Ishikawa (cell line): ENCODE results near the gene CAMTA1.

ENCODE experiments used
- CEBPB ChIP-seq: IDR thresholded peaks from 2 replicates; pipeline ENCODE4 v1.6.1; 2012
- CREB1 ChIP-seq: IDR thresholded peaks from 2 replicates; pipeline ENCODE4 v1.6.1; 2012; ENCODE audit warnings: low read depth
- EGR1 ChIP-seq: IDR thresholded peaks from 2 replicates; pipeline ENCODE4 v1.6.1; 2012
- EP300 ChIP-seq: IDR thresholded peaks from 2 replicates; pipeline ENCODE4 v1.6.1; 2012; ENCODE audit warnings: borderline replicate concordance
- FOXM1 ChIP-seq: IDR thresholded peaks from 2 replicates; pipeline ENCODE4 v1.6.1; 2012; ENCODE audit warnings: low read depth, borderline replicate concordance
- MAX ChIP-seq: IDR thresholded peaks from 2 replicates; pipeline ENCODE4 v1.6.1; 2012
- NFIC ChIP-seq: IDR thresholded peaks from 2 replicates; pipeline ENCODE4 v1.6.1; 2012
- RAD21 ChIP-seq: IDR thresholded peaks from 2 replicates; pipeline ENCODE4 v1.6.1; 2012; ENCODE audit warnings: low read depth
- TAF1 ChIP-seq: IDR thresholded peaks from 2 replicates; pipeline ENCODE4 v1.6.1; 2012; ENCODE audit warnings: low read depth, mild to moderate bottlenecking
- TCF12 ChIP-seq: IDR thresholded peaks from 2 replicates; pipeline ENCODE4 v1.6.1; 2012; ENCODE audit warnings: low read depth
- TEAD4 ChIP-seq: IDR thresholded peaks from 2 replicates; pipeline ENCODE4 v1.6.1; 2012
- USF1 ChIP-seq: IDR thresholded peaks from 2 replicates; pipeline ENCODE4 v1.6.1; 2012
- YY1 ChIP-seq: IDR thresholded peaks from 2 replicates; pipeline ENCODE4 v1.6.1; 2012; ENCODE audit warnings: low read depth
- ZBTB7A ChIP-seq: IDR thresholded peaks from 2 replicates; pipeline ENCODE4 v1.6.1; 2012; ENCODE audit warnings: low read depth
- TF ChIP-seq, protein P1 (sequence below): IDR thresholded peaks from 2 replicates; pipeline ENCODE4 v1.6.1; 2012; ENCODE audit warnings: low read depth, mild to moderate bottlenecking

The CAMTA1 gene

DNA sequence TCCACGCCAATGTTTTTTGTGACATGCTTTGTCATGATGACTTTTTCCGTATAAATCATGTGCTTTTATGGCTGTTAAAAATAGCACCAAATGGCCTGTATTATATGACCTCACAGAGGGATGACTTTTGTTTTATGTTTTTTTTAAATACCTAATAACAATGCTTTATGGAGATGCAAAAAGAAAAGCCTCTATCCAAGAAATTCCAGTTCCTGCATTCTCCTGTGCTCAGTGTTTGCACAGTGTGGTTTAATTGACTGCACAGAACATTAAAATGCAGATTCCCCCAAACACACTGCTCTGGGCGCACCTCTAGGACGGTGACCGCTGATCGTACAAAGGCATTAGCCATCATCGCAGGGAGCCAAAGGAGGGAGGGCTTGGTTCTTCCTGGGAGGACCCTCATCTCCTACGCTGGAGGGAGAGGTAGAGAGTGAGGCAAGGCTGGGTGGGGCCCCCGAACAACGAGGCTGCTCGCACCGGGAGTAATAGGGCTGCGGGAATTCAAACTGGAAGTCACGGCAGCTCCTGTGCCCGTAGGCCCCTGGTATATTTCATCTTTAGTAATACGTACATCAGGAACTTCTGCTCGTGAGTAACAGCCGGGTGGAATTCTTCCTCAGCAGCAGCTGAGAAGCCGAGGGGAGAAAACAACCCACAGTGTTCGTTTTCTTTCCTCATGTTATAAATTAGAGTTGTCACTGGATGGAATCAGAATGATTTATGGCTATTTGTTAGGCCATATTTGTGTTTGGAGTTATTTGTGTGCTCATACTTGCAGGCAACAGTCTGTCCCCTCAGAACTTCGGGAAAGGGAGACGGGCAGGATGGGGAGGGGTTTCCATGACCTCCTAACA lies 465.6 kb downstream of the CAMTA1 start:
- no peak for TF ChIP-seq MAX
- no peak for TF ChIP-seq ZBTB7A
- TF ChIP-seq RAD21, result no peak
- no peak for TF ChIP-seq TAF1
- no peak for TF ChIP-seq FOXM1
- TF ChIP-seq TCF12, result no peak
- no peak for TF ChIP-seq EGR1
- no peak for TF ChIP-seq TEAD4
- no peak for TF ChIP-seq YY1
- no peak for TF ChIP-seq CREB1

- TF ChIP-seq MAX, result no peak
- TF ChIP-seq CREB1, result no peak
- no peak for TF ChIP-seq TEAD4
- no peak for TF ChIP-seq EGR1
- TF ChIP-seq FOXM1, result no peak
- no peak for TF ChIP-seq USF1
- no peak for TF ChIP-seq RAD21
- TF ChIP-seq, protein P1, sequence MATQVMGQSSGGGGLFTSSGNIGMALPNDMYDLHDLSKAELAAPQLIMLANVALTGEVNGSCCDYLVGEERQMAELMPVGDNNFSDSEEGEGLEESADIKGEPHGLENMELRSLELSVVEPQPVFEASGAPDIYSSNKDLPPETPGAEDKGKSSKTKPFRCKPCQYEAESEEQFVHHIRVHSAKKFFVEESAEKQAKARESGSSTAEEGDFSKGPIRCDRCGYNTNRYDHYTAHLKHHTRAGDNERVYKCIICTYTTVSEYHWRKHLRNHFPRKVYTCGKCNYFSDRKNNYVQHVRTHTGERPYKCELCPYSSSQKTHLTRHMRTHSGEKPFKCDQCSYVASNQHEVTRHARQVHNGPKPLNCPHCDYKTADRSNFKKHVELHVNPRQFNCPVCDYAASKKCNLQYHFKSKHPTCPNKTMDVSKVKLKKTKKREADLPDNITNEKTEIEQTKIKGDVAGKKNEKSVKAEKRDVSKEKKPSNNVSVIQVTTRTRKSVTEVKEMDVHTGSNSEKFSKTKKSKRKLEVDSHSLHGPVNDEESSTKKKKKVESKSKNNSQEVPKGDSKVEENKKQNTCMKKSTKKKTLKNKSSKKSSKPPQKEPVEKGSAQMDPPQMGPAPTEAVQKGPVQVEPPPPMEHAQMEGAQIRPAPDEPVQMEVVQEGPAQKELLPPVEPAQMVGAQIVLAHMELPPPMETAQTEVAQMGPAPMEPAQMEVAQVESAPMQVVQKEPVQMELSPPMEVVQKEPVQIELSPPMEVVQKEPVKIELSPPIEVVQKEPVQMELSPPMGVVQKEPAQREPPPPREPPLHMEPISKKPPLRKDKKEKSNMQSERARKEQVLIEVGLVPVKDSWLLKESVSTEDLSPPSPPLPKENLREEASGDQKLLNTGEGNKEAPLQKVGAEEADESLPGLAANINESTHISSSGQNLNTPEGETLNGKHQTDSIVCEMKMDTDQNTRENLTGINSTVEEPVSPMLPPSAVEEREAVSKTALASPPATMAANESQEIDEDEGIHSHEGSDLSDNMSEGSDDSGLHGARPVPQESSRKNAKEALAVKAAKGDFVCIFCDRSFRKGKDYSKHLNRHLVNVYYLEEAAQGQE, result no peak
- no peak for TF ChIP-seq CEBPB
- no peak for TF ChIP-seq EP300
- TF ChIP-seq TCF12, result no peak
- no peak for TF ChIP-seq TAF1
- no peak for TF ChIP-seq ZBTB7A
Observed at GRCh38 chr1:7251454-7251800, 466.2 kb downstream of the CAMTA1 start.

DNA sequence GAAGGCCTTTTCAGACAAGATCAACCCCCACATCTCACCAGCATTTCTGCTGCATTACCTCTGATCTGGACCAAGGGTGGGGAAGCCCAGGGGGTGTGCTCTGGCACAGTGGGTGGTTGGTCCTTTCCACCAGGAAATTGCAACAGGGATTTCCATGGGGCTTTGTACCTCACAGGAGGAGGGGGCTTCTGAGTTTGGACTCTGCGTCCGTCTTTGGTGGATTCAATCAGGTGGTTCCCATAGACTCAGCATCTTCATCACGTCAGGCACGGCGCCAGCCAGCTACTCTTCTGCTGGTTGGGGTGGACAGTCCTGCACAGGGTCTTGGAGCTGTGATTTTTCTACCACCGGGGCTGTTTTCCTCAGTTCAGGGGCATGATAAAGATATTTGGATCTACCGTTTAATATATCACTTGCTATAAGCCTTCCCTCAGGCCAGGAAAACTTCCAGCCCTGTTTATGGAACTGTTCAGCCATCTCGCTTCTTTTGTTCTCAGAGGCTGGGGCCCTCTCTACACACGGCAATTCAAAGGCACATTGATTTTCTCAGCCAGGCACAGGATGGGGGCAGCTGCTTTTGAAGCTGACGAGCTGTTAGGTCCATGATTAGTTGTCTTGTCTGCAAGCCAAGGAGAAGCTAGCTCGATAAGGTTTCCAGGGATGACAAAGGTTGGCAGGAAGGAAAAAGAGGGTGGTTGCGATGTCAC lies 467.3 kb downstream of the CAMTA1 start:
- TF ChIP-seq EP300 (no peak), ZBTB7A (no peak), TEAD4 (no peak), CREB1 (no peak), RAD21 (no peak), TCF12 (no peak), MAX (no peak), CEBPB (no peak), EGR1 (no peak), NFIC (no peak), FOXM1 (no peak), TAF1 (no peak), USF1 (no peak)
- TF ChIP-seq, protein P1, result no peak

DNA sequence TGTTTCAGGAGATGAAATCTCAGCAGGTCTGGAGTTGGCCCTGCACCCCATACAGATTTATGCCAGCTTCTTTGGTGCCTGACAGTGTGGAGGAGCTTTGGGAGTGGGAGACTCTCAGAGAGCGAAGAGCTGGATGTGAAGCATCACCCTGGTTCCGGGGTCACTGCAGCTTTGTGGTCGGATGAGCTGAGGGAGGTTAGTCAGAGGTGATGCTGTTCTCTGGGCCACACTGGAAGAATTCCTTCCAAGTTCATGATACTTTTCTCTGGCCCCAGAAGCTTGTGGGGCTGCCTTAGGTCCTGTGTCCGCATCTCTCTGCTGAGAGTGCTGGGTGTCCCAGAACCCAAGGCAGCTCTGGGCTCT lies 467.8 kb downstream of the CAMTA1 start:
- TF ChIP-seq CREB1 (no peak), RAD21 (no peak), EP300 (no peak), NFIC (no peak), ZBTB7A (no peak), FOXM1 (no peak)

GRCh38 chr1:7253988-7254587 lies 468.8 kb downstream of the CAMTA1 start:
- no peak for TF ChIP-seq EP300
- TF ChIP-seq YY1, result no peak
- no peak for TF ChIP-seq TCF12
- TF ChIP-seq USF1, result no peak
- TF ChIP-seq, protein P1, result no peak
- no peak for TF ChIP-seq FOXM1
